Epithelial cell of esophagus (primary cell): ENCODE measurements around the gene CCDC127.

ENCODE experiments used
- DNase-seq: peaks from one replicate; pipeline ENCODE4 v3.0.0; 2010; ENCODE audit warnings: low read depth
- H3K4me3 ChIP-seq: 2 replicates; pipeline ENCODE4 v1.5.1; 2011; ENCODE audit warnings: mild to moderate bottlenecking, low read length, control low read depth
- TF ChIP-seq, protein P1 (sequence below): IDR thresholded peaks from 2 replicates; pipeline ENCODE4 v1.5.1; 2011; ENCODE audit warnings: low read depth, mild to moderate bottlenecking, low read length, control low read depth, inconsistent platforms; ENCODE audit not compliant: insufficient read depth; ENCODE audit errors: missing control alignments

CCDC127 gene

DNA sequence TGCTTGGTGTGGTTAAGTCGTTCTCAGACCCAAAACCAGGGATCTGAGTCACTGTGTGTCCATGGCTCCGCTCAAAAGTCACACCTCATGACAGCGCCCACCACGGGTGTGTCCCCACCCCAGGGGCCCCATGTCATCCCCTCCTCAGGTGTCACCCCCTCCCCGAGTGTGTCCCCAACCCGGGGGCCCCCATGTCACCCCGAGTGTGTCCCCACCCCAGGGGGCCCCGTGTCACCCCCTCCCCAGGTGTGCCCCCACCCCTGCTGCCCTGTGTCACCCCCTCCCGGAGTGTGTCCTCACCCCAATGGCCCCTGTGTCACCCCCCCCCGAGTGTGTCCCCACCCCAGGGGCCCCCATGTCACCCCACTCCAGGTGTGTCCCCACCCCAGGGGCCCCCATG, 21.6 kb downstream of the CCDC127 start:
- TF ChIP-seq, protein P1, sequence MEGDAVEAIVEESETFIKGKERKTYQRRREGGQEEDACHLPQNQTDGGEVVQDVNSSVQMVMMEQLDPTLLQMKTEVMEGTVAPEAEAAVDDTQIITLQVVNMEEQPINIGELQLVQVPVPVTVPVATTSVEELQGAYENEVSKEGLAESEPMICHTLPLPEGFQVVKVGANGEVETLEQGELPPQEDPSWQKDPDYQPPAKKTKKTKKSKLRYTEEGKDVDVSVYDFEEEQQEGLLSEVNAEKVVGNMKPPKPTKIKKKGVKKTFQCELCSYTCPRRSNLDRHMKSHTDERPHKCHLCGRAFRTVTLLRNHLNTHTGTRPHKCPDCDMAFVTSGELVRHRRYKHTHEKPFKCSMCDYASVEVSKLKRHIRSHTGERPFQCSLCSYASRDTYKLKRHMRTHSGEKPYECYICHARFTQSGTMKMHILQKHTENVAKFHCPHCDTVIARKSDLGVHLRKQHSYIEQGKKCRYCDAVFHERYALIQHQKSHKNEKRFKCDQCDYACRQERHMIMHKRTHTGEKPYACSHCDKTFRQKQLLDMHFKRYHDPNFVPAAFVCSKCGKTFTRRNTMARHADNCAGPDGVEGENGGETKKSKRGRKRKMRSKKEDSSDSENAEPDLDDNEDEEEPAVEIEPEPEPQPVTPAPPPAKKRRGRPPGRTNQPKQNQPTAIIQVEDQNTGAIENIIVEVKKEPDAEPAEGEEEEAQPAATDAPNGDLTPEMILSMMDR: no peak
- DNase-seq: peak; percentile 8

DNA sequence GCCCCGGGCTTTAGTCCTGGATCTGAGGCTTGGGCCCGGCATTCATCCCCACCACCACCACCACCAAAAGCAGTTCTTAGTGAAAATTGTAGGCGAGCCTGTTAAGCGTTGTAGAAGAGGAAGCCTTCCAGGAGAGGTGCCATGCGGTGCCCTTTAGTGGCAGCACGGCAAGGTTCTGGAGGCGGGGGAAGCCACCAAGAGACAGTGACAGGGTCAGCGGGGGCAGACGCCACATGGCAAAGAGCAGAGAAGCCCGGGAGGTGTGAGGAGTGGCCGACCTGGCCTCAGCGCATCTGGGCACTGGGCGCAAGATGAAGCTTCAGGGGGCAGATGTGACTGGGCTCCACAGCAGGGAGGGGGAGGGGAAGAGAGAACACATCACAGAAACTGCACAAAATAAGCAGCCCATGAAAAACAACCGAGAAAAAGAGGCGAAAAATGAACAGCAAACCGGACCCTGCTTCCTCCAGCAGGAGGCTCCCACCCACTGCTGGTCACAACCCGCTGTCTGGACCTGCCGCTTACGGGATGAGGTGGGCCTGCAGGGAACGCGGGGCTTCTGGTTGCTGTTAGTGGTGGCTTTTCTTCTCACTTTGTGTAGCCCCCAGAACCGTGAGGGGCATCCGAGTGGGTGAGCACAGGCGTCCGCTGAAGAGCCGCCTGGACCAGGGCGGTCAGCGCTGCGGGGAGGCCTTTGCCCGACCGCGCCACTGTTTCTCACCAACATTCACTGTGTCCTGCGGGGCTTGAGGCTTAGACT, 22.4 kb downstream of the CCDC127 start:
- H3K4me3 ChIP-seq: no peak overlapping the region
- DNase-seq: no peak
- TF ChIP-seq, protein P1: no peak

More for the DNA sequence above, 21.6 kb downstream of the CCDC127 start:
- H3K4me3 ChIP-seq: no peak overlapping the region

DNA sequence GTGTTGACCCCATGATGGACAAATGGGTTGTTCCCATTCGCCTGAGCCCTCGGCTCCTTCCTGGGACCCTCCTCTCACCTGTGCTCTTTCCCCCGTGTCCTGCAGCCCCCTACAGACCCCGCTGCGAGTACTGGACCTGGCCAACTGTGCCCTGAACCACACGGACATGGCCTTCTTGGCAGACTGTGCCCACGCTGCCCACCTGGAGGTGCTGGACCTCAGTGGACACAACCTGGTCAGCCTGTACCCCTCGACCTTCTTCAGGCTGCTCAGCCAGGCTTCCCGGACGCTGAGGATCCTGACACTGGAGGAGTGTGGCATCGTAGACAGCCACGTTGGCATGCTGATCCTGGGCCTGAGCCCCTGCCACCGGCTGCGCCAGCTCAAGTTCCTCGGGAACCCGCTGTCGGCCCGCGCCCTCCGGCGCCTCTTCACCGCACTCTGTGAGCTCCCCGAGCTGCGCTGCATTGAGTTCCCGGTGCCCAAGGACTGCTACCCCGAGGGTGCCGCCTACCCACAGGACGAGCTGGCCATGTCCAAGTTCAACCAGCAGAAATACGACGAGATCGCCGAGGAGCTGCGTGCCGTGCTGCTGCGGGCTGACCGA, 23.2 kb downstream of the CCDC127 start:
- H3K4me3 ChIP-seq: no peak overlapping the region
- no peak for DNase-seq
- TF ChIP-seq, protein P1: no peak

DNA sequence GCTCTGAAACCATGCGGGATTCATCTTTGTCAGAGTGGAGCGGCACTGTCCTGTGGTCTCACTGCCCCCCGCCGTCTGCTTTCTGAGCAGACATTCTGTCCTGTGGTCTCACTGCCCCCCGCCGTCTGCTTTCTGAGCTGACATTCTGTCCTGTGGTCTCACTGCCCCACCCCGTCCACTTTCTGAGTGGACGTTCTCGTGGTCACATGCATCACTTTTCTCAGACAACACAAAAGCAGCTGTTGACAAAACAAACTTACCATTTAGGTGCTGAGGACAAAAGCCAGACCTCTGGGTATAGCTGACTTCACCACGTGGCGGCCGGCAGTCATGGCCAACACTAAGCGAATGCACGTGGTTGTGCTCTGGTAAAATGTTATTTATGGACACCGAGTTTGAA, 23.9 kb downstream of the CCDC127 start:
- TF ChIP-seq, protein P1: no peak

DNA sequence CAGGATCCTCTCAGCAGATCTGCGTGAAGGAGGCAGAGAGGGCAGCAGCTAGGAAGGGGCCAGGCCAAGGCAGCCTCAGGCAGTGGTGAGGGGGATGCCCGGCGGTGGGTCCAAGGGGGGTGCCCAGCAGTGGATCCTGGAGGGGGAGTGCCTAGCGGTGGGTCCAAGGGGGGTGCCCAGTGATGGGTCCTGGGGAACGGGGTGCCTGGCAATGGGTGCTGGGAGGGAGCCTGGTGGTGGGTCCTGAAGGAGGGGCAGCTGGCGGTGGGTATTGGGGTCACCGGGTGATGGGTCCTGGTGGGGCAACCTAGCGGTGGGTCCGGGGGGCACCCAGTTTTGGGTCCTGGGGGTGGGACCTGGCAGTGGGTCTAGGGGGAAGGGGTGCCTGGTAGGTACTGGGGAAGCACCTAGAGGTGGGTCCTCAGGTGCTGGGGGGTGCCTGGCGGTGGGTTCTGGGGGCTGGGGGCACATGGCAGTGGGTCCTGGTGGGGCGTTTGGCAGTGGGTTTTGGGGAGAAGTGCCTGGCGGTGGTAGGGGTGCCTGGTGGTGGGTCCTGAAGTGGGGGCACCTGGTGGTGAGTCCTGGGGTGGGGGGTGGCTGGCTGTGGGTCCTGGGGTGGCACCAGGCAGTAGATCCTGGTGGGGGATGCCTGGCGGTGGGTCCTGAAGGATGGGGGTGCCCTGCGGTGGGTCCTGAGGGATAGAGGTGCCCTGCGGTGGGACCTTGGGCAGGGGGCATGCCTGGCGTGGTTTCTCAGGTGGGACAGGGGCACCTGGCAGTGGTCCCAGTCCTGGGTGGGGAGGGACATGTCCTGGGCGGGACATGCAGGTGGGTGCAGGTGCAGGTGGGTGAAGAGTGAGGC, 24.8 kb downstream of the CCDC127 start:
- H3K4me3 ChIP-seq: no peak overlapping the region
- TF ChIP-seq, protein P1: no peak
- DNase-seq: no peak

More for the DNA sequence above, 23.9 kb downstream of the CCDC127 start:
- DNase-seq: no peak
- no peak overlapping the region for H3K4me3 ChIP-seq

DNA sequence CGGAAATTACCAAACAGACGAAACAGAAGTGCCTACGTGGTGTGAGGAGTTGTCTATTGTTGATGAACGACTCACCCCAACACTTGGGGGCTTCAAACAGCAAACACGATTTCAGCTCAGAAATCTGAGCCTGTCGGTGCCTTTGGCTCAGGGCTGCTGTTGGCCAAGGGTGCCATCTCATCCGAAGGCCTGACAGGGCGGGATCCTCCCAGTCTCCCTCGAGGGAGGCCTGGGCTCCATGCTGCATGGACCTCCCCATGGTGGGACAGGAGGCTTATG, 25.3 kb downstream of the CCDC127 start:
- DNase-seq: no peak
- no peak overlapping the region for H3K4me3 ChIP-seq
- TF ChIP-seq, protein P1: no peak
